ENCODE measurements around the gene ATG16L1. TPM values are rescaled to one million over a fixed set of nuclear protein-coding genes. Genes with fewer than 3 reads are reported as not detected.

ATG16L1 gene
- total RNA-seq, 1 donor, result 29.3 TPM

DNA sequence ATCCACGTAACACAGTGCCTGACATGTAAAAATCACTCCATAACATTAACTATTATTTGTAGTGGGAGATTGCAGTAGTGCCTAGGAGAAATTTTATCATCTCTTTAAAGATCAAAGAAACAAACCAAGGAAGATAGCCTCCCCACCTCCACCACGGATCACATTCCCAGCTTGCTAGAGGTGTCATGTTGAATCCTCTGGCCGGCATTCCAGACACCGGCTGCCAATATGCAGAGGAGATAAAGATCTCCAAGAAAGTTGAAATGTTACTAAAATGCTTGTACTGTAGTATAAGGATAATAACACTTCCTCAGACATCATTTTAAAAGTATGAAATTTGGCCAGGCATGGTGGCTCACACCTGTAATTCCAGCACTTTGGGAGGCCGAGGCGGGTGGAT, 6.1 kb upstream of the ATG16L1 start:
- Histone ChIP-seq H3K4me3 (ENCODE audit: insufficient read depth, low read length) (no peak overlapping the region), H3K79me2 (ENCODE audit: insufficient read depth, low read length) (no peaks in the 10 kb centered on the region), H3K36me3 (ENCODE audit: insufficient read depth, low read length) (no peaks in the 10 kb centered on the region), H3K27ac (ENCODE audit: low read depth, low read length) (no peak overlapping the region), H3K4me1 (ENCODE audit: insufficient read depth, low read length) (peaks cover 2% of the 10 kb centered on the region), H3K4me2 (ENCODE audit: insufficient read depth, low read length) (no peak overlapping the region), H4K20me1 (ENCODE audit: insufficient read depth, low read length) (no peaks in the 10 kb centered on the region), H3K27me3 (ENCODE audit: insufficient read depth, low read length) (no peaks in the 10 kb centered on the region), H2AFZ (ENCODE audit: low read length) (no peak overlapping the region), H3K9me3 (ENCODE audit: low read depth, low read length) (no peaks in the 10 kb centered on the region)
- TF ChIP-seq, protein P1, sequence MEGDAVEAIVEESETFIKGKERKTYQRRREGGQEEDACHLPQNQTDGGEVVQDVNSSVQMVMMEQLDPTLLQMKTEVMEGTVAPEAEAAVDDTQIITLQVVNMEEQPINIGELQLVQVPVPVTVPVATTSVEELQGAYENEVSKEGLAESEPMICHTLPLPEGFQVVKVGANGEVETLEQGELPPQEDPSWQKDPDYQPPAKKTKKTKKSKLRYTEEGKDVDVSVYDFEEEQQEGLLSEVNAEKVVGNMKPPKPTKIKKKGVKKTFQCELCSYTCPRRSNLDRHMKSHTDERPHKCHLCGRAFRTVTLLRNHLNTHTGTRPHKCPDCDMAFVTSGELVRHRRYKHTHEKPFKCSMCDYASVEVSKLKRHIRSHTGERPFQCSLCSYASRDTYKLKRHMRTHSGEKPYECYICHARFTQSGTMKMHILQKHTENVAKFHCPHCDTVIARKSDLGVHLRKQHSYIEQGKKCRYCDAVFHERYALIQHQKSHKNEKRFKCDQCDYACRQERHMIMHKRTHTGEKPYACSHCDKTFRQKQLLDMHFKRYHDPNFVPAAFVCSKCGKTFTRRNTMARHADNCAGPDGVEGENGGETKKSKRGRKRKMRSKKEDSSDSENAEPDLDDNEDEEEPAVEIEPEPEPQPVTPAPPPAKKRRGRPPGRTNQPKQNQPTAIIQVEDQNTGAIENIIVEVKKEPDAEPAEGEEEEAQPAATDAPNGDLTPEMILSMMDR (IDR thresholded peaks at IDR 0.05; ENCODE audit: extremely low read depth, low read depth, low read length), result no peak
- DNase-seq (ENCODE audit: insufficient read length, low spot score, missing footprints), result no peak

DNA sequence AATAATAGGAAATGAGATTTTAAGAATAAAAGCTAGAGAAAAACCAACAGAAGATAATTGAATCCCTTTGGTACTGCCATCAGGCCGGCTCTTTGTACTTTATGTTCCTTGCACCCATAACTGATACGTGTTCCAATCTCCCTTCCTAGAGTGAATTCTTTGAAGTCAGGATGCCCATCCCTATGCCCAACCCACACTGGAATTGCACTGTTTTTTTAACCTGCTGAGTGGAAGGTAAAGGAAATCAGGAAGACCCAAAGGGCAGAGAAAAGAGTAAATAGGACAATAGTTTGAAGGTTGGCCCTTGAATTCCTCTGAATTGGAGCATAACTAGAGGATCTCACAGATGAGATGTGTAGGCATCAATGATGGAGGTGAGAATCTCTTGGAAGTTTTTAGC, 4.4 kb upstream of the ATG16L1 start:
- no peak overlapping the region for H2AFZ ChIP-seq (ENCODE audit: low read length)
- peaks cover 6% of the 10 kb centered on the region for H3K79me2 ChIP-seq (ENCODE audit: insufficient read depth, low read length)
- H3K27ac ChIP-seq (ENCODE audit: low read depth, low read length), result no peak overlapping the region
- H3K4me1 ChIP-seq (ENCODE audit: insufficient read depth, low read length), result peaks cover 2% of the 10 kb centered on the region
- no peak overlapping the region for H3K4me3 ChIP-seq (ENCODE audit: insufficient read depth, low read length)
- H3K9me3 ChIP-seq (ENCODE audit: low read depth, low read length), result no peaks in the 10 kb centered on the region
- no peaks in the 10 kb centered on the region for H3K36me3 ChIP-seq (ENCODE audit: insufficient read depth, low read length)
- H3K27me3 ChIP-seq (ENCODE audit: insufficient read depth, low read length), result no peaks in the 10 kb centered on the region
- DNase-seq (ENCODE audit: insufficient read length, low spot score, missing footprints), result no peak
- TF ChIP-seq, protein P1 (IDR thresholded peaks at IDR 0.05; ENCODE audit: extremely low read depth, low read depth, low read length), result no peak
- H3K4me2 ChIP-seq (ENCODE audit: insufficient read depth, low read length), result no peak overlapping the region
- peaks cover under 1% of the 10 kb centered on the region for H4K20me1 ChIP-seq (ENCODE audit: insufficient read depth, low read length)

DNA sequence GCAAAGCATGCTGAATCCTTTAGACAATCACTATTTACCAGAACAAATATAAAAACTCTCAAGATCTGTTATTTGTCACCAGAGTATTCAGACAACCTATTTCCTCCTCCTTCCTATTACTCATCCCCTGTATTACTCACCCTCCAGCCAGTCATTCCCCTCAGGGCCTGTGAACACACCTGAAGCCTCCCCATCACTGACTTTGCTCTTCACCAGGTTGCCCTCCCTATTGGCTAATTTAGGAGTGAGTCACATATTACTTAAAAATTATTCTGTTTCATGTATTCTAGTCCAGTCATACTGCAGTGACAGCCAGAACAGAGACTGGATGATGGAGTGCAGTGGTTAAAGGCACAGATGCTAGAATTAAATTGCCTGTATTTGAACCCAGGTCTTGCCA, 3.7 kb upstream of the ATG16L1 start:
- no peak overlapping the region for H3K27ac ChIP-seq (ENCODE audit: low read depth, low read length)
- H3K27me3 ChIP-seq (ENCODE audit: insufficient read depth, low read length), result no peaks in the 10 kb centered on the region
- peaks cover 6% of the 10 kb centered on the region for H4K20me1 ChIP-seq (ENCODE audit: insufficient read depth, low read length)
- no peak overlapping the region for H2AFZ ChIP-seq (ENCODE audit: low read length)
- no peak overlapping the region for H3K4me3 ChIP-seq (ENCODE audit: insufficient read depth, low read length)
- no peaks in the 10 kb centered on the region for H3K36me3 ChIP-seq (ENCODE audit: insufficient read depth, low read length)
- no peak for DNase-seq (ENCODE audit: insufficient read length, low spot score, missing footprints)
- no peak overlapping the region for H3K4me2 ChIP-seq (ENCODE audit: insufficient read depth, low read length)
- H3K4me1 ChIP-seq (ENCODE audit: insufficient read depth, low read length), result peaks cover 6% of the 10 kb centered on the region
- peaks cover 12% of the 10 kb centered on the region for H3K79me2 ChIP-seq (ENCODE audit: insufficient read depth, low read length)
- TF ChIP-seq, protein P1 (IDR thresholded peaks at IDR 0.05; ENCODE audit: extremely low read depth, low read depth, low read length), result no peak
- no peaks in the 10 kb centered on the region for H3K9me3 ChIP-seq (ENCODE audit: low read depth, low read length)

DNA sequence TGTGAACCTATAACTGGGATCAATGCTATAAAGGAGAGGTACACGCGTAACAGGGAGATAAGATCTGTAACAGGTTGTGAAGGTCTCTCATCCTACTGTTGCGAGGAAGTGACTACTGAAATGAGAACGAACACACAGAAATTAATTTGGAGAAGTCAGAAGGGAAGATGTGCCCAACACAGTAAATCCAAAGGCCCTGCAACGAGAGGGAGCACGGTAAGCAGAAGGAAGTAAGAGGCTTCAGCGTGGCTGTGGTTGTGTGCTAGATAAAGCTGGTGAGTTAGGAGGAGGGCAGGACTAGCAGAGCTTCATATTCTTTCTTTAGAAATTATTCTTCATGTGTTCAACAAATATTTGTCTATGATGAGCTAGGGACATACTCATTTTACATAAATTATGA, 2.5 kb upstream of the ATG16L1 start:
- Histone ChIP-seq H3K79me2 (ENCODE audit: insufficient read depth, low read length) (peaks cover 25% of the 10 kb centered on the region), H3K9me3 (ENCODE audit: low read depth, low read length) (no peaks in the 10 kb centered on the region), H3K4me3 (ENCODE audit: insufficient read depth, low read length) (no peak overlapping the region), H3K27me3 (ENCODE audit: insufficient read depth, low read length) (no peaks in the 10 kb centered on the region), H3K36me3 (ENCODE audit: insufficient read depth, low read length) (no peaks in the 10 kb centered on the region), H3K27ac (ENCODE audit: low read depth, low read length) (no peak overlapping the region), H3K4me2 (ENCODE audit: insufficient read depth, low read length) (no peak overlapping the region), H2AFZ (ENCODE audit: low read length) (no peak overlapping the region), H3K4me1 (ENCODE audit: insufficient read depth, low read length) (peaks cover 15% of the 10 kb centered on the region), H4K20me1 (ENCODE audit: insufficient read depth, low read length) (peaks cover 16% of the 10 kb centered on the region)
- DNase-seq (ENCODE audit: insufficient read length, low spot score, missing footprints), result no peak
- TF ChIP-seq, protein P1 (IDR thresholded peaks at IDR 0.05; ENCODE audit: extremely low read depth, low read depth, low read length), result no peak

Measured in osteoblast (primary cell).